H1 (cell line): ENCODE data around the gene MACROD2. TPM values are rescaled to one million over a fixed set of nuclear protein-coding genes. Genes with fewer than 3 reads are reported as not detected.
A peak's percentile ranks its signal among the peaks of the same experiment; 100 is the strongest.

Source experiments
- CTCF ChIA-PET: fragments of 300-600 bp; sonication (Branson Sonifier 250); formaldehyde crosslinking; loops from one replicate; lab custom pipeline; 2021; ENCODE audit not compliant: partially characterized antibody; lab: Charles Lee
- POLR2A ChIA-PET: fragments of 300-600 bp; sonication (Branson Sonifier 250); formaldehyde crosslinking; loops from one replicate; lab custom pipeline; 2021; ENCODE audit warnings: inconsistent platforms; ENCODE audit not compliant: partially characterized antibody; lab: Charles Lee
- DNase-seq, 2 experiments: peaks; one replicate each; pipeline versions ENCODE4 v3.0.0 to v3.0.0-alpha.2; 2010 to 2022; ENCODE audit warnings: low spot score in 2 of 2, low read depth in 1 of 2, mixed read lengths in 1 of 2
- FAIRE-seq: peaks from 2 replicates; lab custom pipeline; 2011; peaks lifted over from hg19 to GRCh38; lab: Jason Lieb, UNC
- H2AFZ ChIP-seq: 2 replicates; pipeline ENCODE4 v1.8.1; 2012; ENCODE audit warnings: low read length, inconsistent platforms
- H2AK5ac ChIP-seq: 2 replicates; pipeline ENCODE4 v1.6.1; 2013; ENCODE audit warnings: low read depth, low read length
- H2BK120ac ChIP-seq: replicated peaks from 2 replicates; pipeline ENCODE3; 2013; ENCODE audit warnings: low read depth, low read length, inconsistent platforms
- H2BK12ac ChIP-seq: 2 replicates; pipeline ENCODE4 v1.6.1; 2013; ENCODE audit warnings: low read depth, low read length
- H2BK15ac ChIP-seq: 2 replicates; pipeline ENCODE4 v1.6.1; 2013; ENCODE audit warnings: low read length
- H2BK20ac ChIP-seq: 2 replicates; pipeline ENCODE4 v1.6.1; 2013; ENCODE audit warnings: low read length
- H2BK5ac ChIP-seq: 2 replicates; pipeline ENCODE4 v1.6.1; 2013; ENCODE audit warnings: low read depth, low read length
- H3K14ac ChIP-seq: 2 replicates; pipeline ENCODE4 v1.6.1; 2013; ENCODE audit warnings: inconsistent platforms; ENCODE audit not compliant: insufficient read length
- H3K18ac ChIP-seq: 2 replicates; pipeline ENCODE4 v1.6.1; 2013; ENCODE audit warnings: low read length; ENCODE audit errors: extremely low read depth
- H3K23ac ChIP-seq: 2 replicates; pipeline ENCODE4 v1.6.1; 2013; ENCODE audit warnings: inconsistent platforms; ENCODE audit not compliant: insufficient read length
- H3K23me2 ChIP-seq: 2 replicates; pipeline ENCODE4 v1.6.1; 2013; ENCODE audit warnings: low read depth, low read length
- H3K27ac ChIP-seq: 2 replicates; pipeline ENCODE4 v1.6.1; 2011; ENCODE audit warnings: low read depth, low read length, inconsistent platforms
- H3K27me3 ChIP-seq, 4 experiments: replicated peaks in 1 of 4; 1 replicate in 1 of 4; 2 replicates in 3 of 4; pipeline versions ENCODE4 v1.6.1 to v1.8.1; 2011 to 2013; ENCODE audit warnings: low read length in 3 of 4, mild to moderate bottlenecking in 3 of 4, inconsistent platforms in 2 of 4, mixed read lengths in 2 of 4, moderate library complexity in 1 of 4; ENCODE audit not compliant: control insufficient read depth in 3 of 4, insufficient read depth in 3 of 4; ENCODE audit errors: extremely low read depth in 1 of 4
- H3K36me3 ChIP-seq, 4 experiments: 2 replicates each; pipeline versions ENCODE4 v1.6.1 to v1.8.1; 2011 to 2013; ENCODE audit warnings: mild to moderate bottlenecking in 4 of 4, low read length in 3 of 4, moderate library complexity in 2 of 4, control low read depth in 1 of 4, inconsistent platforms in 1 of 4; ENCODE audit not compliant: insufficient read depth in 4 of 4, control insufficient read depth in 2 of 4
- H3K4ac ChIP-seq: replicated peaks from 2 replicates; pipeline ENCODE3; 2013; ENCODE audit warnings: low read length, low read depth, mixed read lengths, inconsistent platforms; ENCODE audit not compliant: insufficient read length
- H3K4me1 ChIP-seq, 4 experiments: replicated peaks in 1 of 4; 1 replicate in 1 of 4; 2 replicates in 3 of 4; pipeline versions ENCODE4 v1.6.1 to v1.8.1; 2011 to 2013; ENCODE audit warnings: low read length in 3 of 4, inconsistent platforms in 2 of 4, mixed read lengths in 1 of 4; ENCODE audit not compliant: insufficient read depth in 4 of 4, control insufficient read depth in 3 of 4
- H3K4me2 ChIP-seq, 2 experiments: 2 replicates each; pipeline versions ENCODE4 v1.6.1 to v1.8.1; 2011 to 2013; ENCODE audit warnings: low read depth in 2 of 2, low read length in 2 of 2, control low read depth in 1 of 2, inconsistent platforms in 1 of 2, mild to moderate bottlenecking in 1 of 2; ENCODE audit not compliant: insufficient read depth in 1 of 2
- H3K4me3 ChIP-seq, 4 experiments: fragments of 200-600, 300-600 bp in 1 of 4; sonication (generic), shearing (Covaris generic), sonication (Bioruptor Twin) in 1 of 4; 2 replicates each; pipeline versions ENCODE4 v1.5.1 to v1.8.1; 2011 to 2016; ENCODE audit warnings: low read length in 4 of 4, low read depth in 3 of 4, control low read depth in 2 of 4, inconsistent platforms in 2 of 4, mild to moderate bottlenecking in 2 of 4, mixed read lengths in 1 of 4, moderate library complexity in 1 of 4; ENCODE audit not compliant: insufficient read depth in 2 of 4; ENCODE audit errors: extremely low read depth in 1 of 4
- H3K56ac ChIP-seq: replicated peaks from 2 replicates; pipeline ENCODE3; 2013; ENCODE audit warnings: low read depth, mild to moderate bottlenecking, mixed read lengths, low read length, inconsistent platforms; ENCODE audit not compliant: insufficient read length
- H3K79me1 ChIP-seq: 2 replicates; pipeline ENCODE4 v1.6.1; 2013; ENCODE audit warnings: low read depth, low read length, control low read depth
- H3K79me2 ChIP-seq, 2 experiments: 2 replicates each; pipeline versions ENCODE4 v1.6.1 to v1.8.1; 2012 to 2013; ENCODE audit warnings: low read length in 2 of 2, mild to moderate bottlenecking in 2 of 2, inconsistent platforms in 1 of 2; ENCODE audit not compliant: insufficient read depth in 2 of 2, control insufficient read depth in 1 of 2
- H3K9ac ChIP-seq, 4 experiments: replicated peaks in 1 of 4; 1 replicate in 1 of 4; 2 replicates in 3 of 4; pipeline versions ENCODE4 v1.6.1 to v1.8.1; 2011 to 2013; ENCODE audit warnings: low read depth in 3 of 4, low read length in 3 of 4, control low read depth in 2 of 4, mild to moderate bottlenecking in 2 of 4, moderate library complexity in 2 of 4, inconsistent platforms in 1 of 4; ENCODE audit errors: extremely low read depth in 1 of 4
- H3K9me3 ChIP-seq, 2 experiments: 2 replicates each; pipeline versions ENCODE4 v1.6.1 to v1.8.1; 2012 to 2013; ENCODE audit warnings: mild to moderate bottlenecking in 2 of 2, moderate library complexity in 2 of 2, control low read depth in 1 of 2, inconsistent platforms in 1 of 2, low read depth in 1 of 2, low read length in 1 of 2, mixed read lengths in 1 of 2; ENCODE audit not compliant: insufficient read depth in 2 of 2
- H4K20me1 ChIP-seq, 2 experiments: replicated peaks in 1 of 2; 2 replicates each; pipeline versions ENCODE3 to v1.8.1; 2011 to 2013; ENCODE audit warnings: inconsistent platforms in 2 of 2, low read length in 2 of 2, mild to moderate bottlenecking in 1 of 2; ENCODE audit not compliant: insufficient read depth in 2 of 2, control insufficient read depth in 1 of 2
- H4K5ac ChIP-seq: 2 replicates; pipeline ENCODE4 v1.6.1; 2013; ENCODE audit warnings: low read length, low read depth, mixed read lengths, inconsistent platforms; ENCODE audit not compliant: insufficient read length
- H4K8ac ChIP-seq: 2 replicates; pipeline ENCODE4 v1.8.0; 2013; ENCODE audit warnings: mild to moderate bottlenecking, moderate library complexity, low read length, inconsistent platforms; ENCODE audit not compliant: insufficient read depth; ENCODE audit errors: extremely low read depth
- H4K91ac ChIP-seq: replicated peaks from 2 replicates; pipeline ENCODE3; 2013; ENCODE audit warnings: low read length, mixed read lengths, inconsistent platforms; ENCODE audit not compliant: insufficient read length
- GTF2F1 ChIP-seq: IDR thresholded peaks from 2 replicates; pipeline ENCODE4 v1.6.1; 2012; ENCODE audit warnings: low read depth, low read length, improper control_type of control experiment, borderline replicate concordance
- JUND ChIP-seq: IDR thresholded peaks from 2 replicates; pipeline ENCODE4 v1.6.1; 2011; ENCODE audit warnings: mild to moderate bottlenecking, improper control_type of control experiment, low read length
- SP4 ChIP-seq: IDR thresholded peaks from 2 replicates; pipeline ENCODE4 v1.6.1; 2012; ENCODE audit warnings: low read length, inconsistent platforms
- WGBS, 2 experiments: shearing (Covaris generic) in 1 of 2; methylation state at CpG; one replicate each; pipeline versions ENCODE4 v1.1.6 to v1.1.7; 2013 to 2015; ENCODE audit warnings: low lambda C conversion rate in 2 of 2, mixed read lengths in 2 of 2, inconsistent platforms in 1 of 2, low coverage in 1 of 2, missing lambda C conversion rate in 1 of 2; ENCODE audit not compliant: insufficient replicate concordance in 2 of 2, insufficient coverage in 1 of 2, insufficient read length in 1 of 2; ENCODE audit errors: extremely low coverage in 1 of 2, missing lambda C conversion rate in 1 of 2; 5-methylcytosine and 5-hydroxymethylcytosine counted together
- polyA plus RNA-seq, 7 experiments: library from polyadenylated mRNA; depleted of rRNA in 3 of 7; stranded (reverse) in 5 of 7; unstranded in 2 of 7; fragments of >200 nt in 5 of 7; fragments of 200-250 nt in 2 of 7; gene quantifications; 1 replicate in 5 of 7; 2 replicates in 1 of 7; 4 replicates in 1 of 7; pipeline versions ENCODE4 v1.2.1 to v1.2.3, GENCODE V29; 2011 to 2013; ENCODE audit warnings: missing spikeins in 2 of 7, mixed read lengths in 2 of 7
- total RNA-seq: library from RNA; stranded (reverse); fragmentation: NEBNext Ultra II Directional; extraction: Animal tissue kit (Norgen Biotek cat#: 25700); gene quantifications from 2 replicates; pipeline ENCODE4 v1.2.1, GENCODE V29; 2021

Gene MACROD2
- total and polyA plus RNA-seq, 2 of the 8 experiments (the other 6 are each of a cell fraction or from before 2014, with no cell fraction given) = 0.70 to 3.9 TPM

GRCh38 chr20:14710951-14711350 is 715.6 kb downstream of the MACROD2 start:
- no peak overlapping the region for H2AK5ac ChIP-seq
- DNase-seq (no peak), FAIRE-seq (no peak)
- peaks cover 0 to 21% (median 11%) of the 10 kb centered on the region in 4 experiments; a peak in 4 of 7 replicates for H3K4me1 ChIP-seq
- H3K79me2 ChIP-seq = no peaks in the 10 kb centered on the region
- no peak overlapping the region for H3K4ac ChIP-seq
- H4K91ac ChIP-seq = no peak overlapping the region
- no peaks in the 10 kb centered on the region for H4K20me1 ChIP-seq
- POLR2A ChIA-PET = no interaction called here
- no peak overlapping the region for H3K4me2 ChIP-seq
- H3K36me3 ChIP-seq = no peaks in the 10 kb centered on the region
- no peaks in the 10 kb centered on the region for H3K23me2 ChIP-seq
- CTCF ChIA-PET = no interaction called here
- no peaks in the 10 kb centered on the region for H3K79me1 ChIP-seq
- no peak overlapping the region for H2BK120ac ChIP-seq
- H3K23ac ChIP-seq = no peak overlapping the region
- H4K5ac ChIP-seq = peak overlapping the region; percentile 36
- no peak overlapping the region for H2AFZ ChIP-seq
- no peak overlapping the region for H3K9ac ChIP-seq
- no peaks in the 10 kb centered on the region for H3K9me3 ChIP-seq
- no peaks in the 10 kb centered on the region for H3K27me3 ChIP-seq
- H3K18ac ChIP-seq = no peak overlapping the region
- H3K56ac ChIP-seq = no peak overlapping the region
- no peak overlapping the region for H2BK20ac ChIP-seq
- no peak overlapping the region for H3K4me3 ChIP-seq
- H2BK12ac ChIP-seq = no peak overlapping the region
- H3K27ac ChIP-seq = no peak overlapping the region
- no peak overlapping the region for H2BK5ac ChIP-seq
- no peak overlapping the region for H3K14ac ChIP-seq
- no peak overlapping the region for H4K8ac ChIP-seq
- 80% methylated on average over 2 of the region's 2 CpGs; no CpG with 5 or more reads in 1 of the 2 experiments for whole genome bisulfite sequencing, 2 experiments
- H2BK15ac ChIP-seq = no peak overlapping the region
- TF ChIP-seq JUND = no peak
- no peak for TF ChIP-seq SP4
- no peak for TF ChIP-seq GTF2F1
